HepG2 (cell line): Measurements from ENCODE around the gene EHD1. TPM values are rescaled to one million over a fixed set of nuclear protein-coding genes. Genes with fewer than 3 reads are reported as not detected.

Experiments
- BRCA1 ChIP-seq: sonication (generic); formaldehyde crosslinking; IDR thresholded peaks from 2 replicates; pipeline ENCODE4 v1.4.0; 2020; ENCODE audit warnings: missing genetic modification reagents
- CEBPG ChIP-seq: IDR thresholded peaks from 2 replicates; pipeline ENCODE4 v1.6.1; 2016
- HOXA7 ChIP-seq: sonication (generic); formaldehyde crosslinking; IDR thresholded peaks from 2 replicates; pipeline ENCODE4 v1.8.1; 2022; ENCODE audit warnings: mild to moderate bottlenecking, missing genetic modification reagents, moderate library complexity
- MBD4 ChIP-seq: IDR thresholded peaks from 2 replicates; pipeline ENCODE4 v1.6.1; 2012; ENCODE audit warnings: low read length, inconsistent platforms, borderline replicate concordance
- MED1 ChIP-seq: sonication (generic); formaldehyde crosslinking; IDR thresholded peaks from 2 replicates; pipeline ENCODE4 v1.4.0; 2020; ENCODE audit warnings: missing genetic modification reagents
- MEF2D ChIP-seq: sonication (generic); formaldehyde crosslinking; IDR thresholded peaks from 2 replicates; pipeline ENCODE4 v1.5.1; 2020; ENCODE audit warnings: mild to moderate bottlenecking, missing genetic modification reagents
- MTA1 ChIP-seq: sonication (generic); formaldehyde crosslinking; IDR thresholded peaks from 2 replicates; pipeline ENCODE4 v1.4.0; 2020; ENCODE audit warnings: missing genetic modification reagents, mild to moderate bottlenecking, borderline replicate concordance
- PCBP1 ChIP-seq: fragments of 200-400 bp; formaldehyde crosslinking; IDR thresholded peaks from 2 replicates; pipeline ENCODE4 v1.6.1; 2017; ENCODE audit warnings: mild to moderate bottlenecking, low read depth, low read length, borderline replicate concordance
- RBFOX2 ChIP-seq: fragments of 200-400 bp; formaldehyde crosslinking; IDR thresholded peaks from 2 replicates; pipeline ENCODE4 v1.6.1; 2017; ENCODE audit warnings: low read depth, mild to moderate bottlenecking, low read length
- SIN3A ChIP-seq: IDR thresholded peaks from 2 replicates; pipeline ENCODE4 v1.6.1; 2011; ENCODE audit warnings: low read depth, mild to moderate bottlenecking, control low read depth, low read length, borderline replicate concordance
- SIN3B ChIP-seq: fragments of 150-350 bp; IDR thresholded peaks from 2 replicates; pipeline ENCODE4 v1.6.1; 2014; ENCODE audit warnings: low read length
- ZBTB38 ChIP-seq: sonication (generic); formaldehyde crosslinking; IDR thresholded peaks from 2 replicates; pipeline ENCODE4 v1.5.1; 2020; ENCODE audit warnings: mild to moderate bottlenecking, missing genetic modification reagents
- ZEB1 ChIP-seq: IDR thresholded peaks from 2 replicates; pipeline ENCODE4 v1.6.1; 2012; ENCODE audit warnings: mild to moderate bottlenecking, low read depth, inconsistent platforms; ENCODE audit not compliant: insufficient replicate concordance
- ZFP36L1 ChIP-seq: sonication (generic); formaldehyde crosslinking; IDR thresholded peaks from 2 replicates; pipeline ENCODE4 v1.8.0; 2022; ENCODE audit warnings: mild to moderate bottlenecking, missing genetic modification reagents, moderate library complexity
- ZFX ChIP-seq: sonication (generic); formaldehyde crosslinking; IDR thresholded peaks from 2 replicates; pipeline ENCODE4 v1.4.0; 2020; ENCODE audit warnings: mild to moderate bottlenecking, low read depth, missing genetic modification reagents, moderate library complexity
- ZNF143 ChIP-seq: sonication (generic); formaldehyde crosslinking; IDR thresholded peaks from 2 replicates; pipeline ENCODE4 v1.4.0; 2020; ENCODE audit warnings: missing genetic modification reagents
- ZNF556 ChIP-seq: sonication (generic); formaldehyde crosslinking; IDR thresholded peaks from 2 replicates; pipeline ENCODE4 v1.4.0; 2020; ENCODE audit warnings: mild to moderate bottlenecking, missing genetic modification reagents, borderline replicate concordance
- ZNF788 ChIP-seq: sonication (generic); formaldehyde crosslinking; IDR thresholded peaks from 2 replicates; pipeline ENCODE4 v1.5.0; 2020; ENCODE audit warnings: mild to moderate bottlenecking, missing genetic modification reagents, borderline replicate concordance
- polyA plus RNA-seq, 8 experiments: library from polyadenylated mRNA; depleted of rRNA in 3 of 8; stranded (reverse) in 7 of 8; unstranded in 1 of 8; fragments of >200 nt; fragmentation: Illumina TruSeq in 4 of 8; extraction: Trizol in 4 of 8; gene quantifications; 2 replicates each; pipeline versions ENCODE4 v1.2.1 to v1.2.3, GENCODE V29; 2011 to 2016; ENCODE audit warnings: low read depth in 4 of 8, missing spikeins in 1 of 8, mixed read lengths in 1 of 8; ENCODE audit not compliant: insufficient read depth in 1 of 8
- total RNA-seq, 5 experiments: library from RNA; depleted of rRNA; stranded (reverse); fragments of >200 nt; fragmentation: Illumina TruSeq; extraction: Trizol; gene quantifications; 2 replicates each; pipeline ENCODE4 v1.2.3, GENCODE V29; 2016; ENCODE audit warnings: low read depth in 1 of 5
- TF ChIP-seq, protein P1 (sequence below): IDR thresholded peaks from 2 replicates; pipeline ENCODE4 v1.6.1; 2016; ENCODE audit warnings: missing compliant biosample characterization, missing genetic modification reagents, borderline replicate concordance
- TF ChIP-seq, protein P2 (sequence below): sonication (generic); formaldehyde crosslinking; IDR thresholded peaks from 2 replicates; pipeline ENCODE4 v1.4.0; 2020; ENCODE audit warnings: missing genetic modification reagents
- TF ChIP-seq, protein P3 (sequence below): sonication (generic); formaldehyde crosslinking; IDR thresholded peaks from 2 replicates; pipeline ENCODE4 v1.4.0; 2020; ENCODE audit warnings: missing genetic modification reagents, mild to moderate bottlenecking, borderline replicate concordance
- TF ChIP-seq, protein P4 (sequence below): IDR thresholded peaks from 2 replicates; pipeline ENCODE4 v1.6.1; 2012; ENCODE audit warnings: inconsistent platforms

Gene EHD1
- total and polyA plus RNA-seq, 2 of the 13 experiments (the other 11 are each of a cell fraction or from before 2014, with no cell fraction given): 23.6 to 26.6 TPM

DNA sequence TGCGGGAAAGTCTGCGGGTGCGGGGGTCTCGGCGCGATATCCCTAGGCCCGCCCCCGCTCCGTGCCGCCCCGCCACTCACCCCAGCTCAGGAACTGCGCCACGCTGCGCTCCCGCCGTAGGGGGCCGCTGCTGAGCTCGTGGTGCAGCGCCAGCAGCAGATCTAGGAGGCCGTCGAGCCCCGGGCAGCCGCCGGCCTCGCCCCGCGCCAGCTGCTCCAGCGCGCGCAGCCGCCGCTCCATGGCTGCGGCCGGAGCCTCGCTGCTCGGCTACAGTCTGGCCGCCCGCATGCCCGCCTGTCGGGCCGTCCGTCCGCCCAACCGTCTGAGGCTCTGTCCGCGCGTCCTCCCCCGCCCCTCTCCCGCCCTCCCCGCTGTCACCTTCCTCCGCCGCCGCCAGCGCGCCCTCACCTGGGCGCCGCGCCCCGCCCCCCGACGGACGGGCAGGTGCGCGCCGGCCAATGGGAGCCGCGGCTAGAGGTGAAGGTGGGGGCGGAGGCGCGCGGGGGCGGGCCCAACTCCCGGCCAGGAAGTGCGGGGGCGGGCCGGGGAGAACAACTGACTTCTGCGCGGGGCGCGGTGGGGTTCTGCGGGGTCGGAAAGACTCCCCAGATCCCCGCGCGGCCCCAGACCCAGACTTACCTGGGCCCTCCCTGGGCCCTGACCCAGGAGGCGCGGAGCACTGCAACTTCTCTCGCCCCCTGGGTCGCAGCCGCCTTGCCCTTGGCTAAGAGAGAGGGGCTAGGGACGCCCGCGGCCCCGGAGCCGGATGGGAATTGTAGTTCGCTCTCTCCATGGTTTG lies 33.9 kb downstream of the EHD1 start, which contains the start of gene CDC42BPG (continued):
- TF ChIP-seq SIN3A: peak; percentile 14; the same call in 1 of the 2 replicates
- TF ChIP-seq ZFX (CRISPR knock-in tag): peak; percentile 39
- TF ChIP-seq MBD4: no peak
- TF ChIP-seq, protein P1, sequence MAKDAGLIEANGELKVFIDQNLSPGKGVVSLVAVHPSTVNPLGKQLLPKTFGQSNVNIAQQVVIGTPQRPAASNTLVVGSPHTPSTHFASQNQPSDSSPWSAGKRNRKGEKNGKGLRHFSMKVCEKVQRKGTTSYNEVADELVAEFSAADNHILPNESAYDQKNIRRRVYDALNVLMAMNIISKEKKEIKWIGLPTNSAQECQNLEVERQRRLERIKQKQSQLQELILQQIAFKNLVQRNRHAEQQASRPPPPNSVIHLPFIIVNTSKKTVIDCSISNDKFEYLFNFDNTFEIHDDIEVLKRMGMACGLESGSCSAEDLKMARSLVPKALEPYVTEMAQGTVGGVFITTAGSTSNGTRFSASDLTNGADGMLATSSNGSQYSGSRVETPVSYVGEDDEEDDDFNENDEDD (CRISPR knock-in tag): peak; percentile 34; the same call in 1 of the 2 replicates
- no peak for TF ChIP-seq SIN3B
- peak; percentile 71; the same call in 1 of the 2 replicates for TF ChIP-seq PCBP1
- TF ChIP-seq HOXA7 (CRISPR knock-in tag): no peak
- TF ChIP-seq ZBTB38: peak; percentile 37; the same call in 1 of the 2 replicates
- TF ChIP-seq, protein P2, sequence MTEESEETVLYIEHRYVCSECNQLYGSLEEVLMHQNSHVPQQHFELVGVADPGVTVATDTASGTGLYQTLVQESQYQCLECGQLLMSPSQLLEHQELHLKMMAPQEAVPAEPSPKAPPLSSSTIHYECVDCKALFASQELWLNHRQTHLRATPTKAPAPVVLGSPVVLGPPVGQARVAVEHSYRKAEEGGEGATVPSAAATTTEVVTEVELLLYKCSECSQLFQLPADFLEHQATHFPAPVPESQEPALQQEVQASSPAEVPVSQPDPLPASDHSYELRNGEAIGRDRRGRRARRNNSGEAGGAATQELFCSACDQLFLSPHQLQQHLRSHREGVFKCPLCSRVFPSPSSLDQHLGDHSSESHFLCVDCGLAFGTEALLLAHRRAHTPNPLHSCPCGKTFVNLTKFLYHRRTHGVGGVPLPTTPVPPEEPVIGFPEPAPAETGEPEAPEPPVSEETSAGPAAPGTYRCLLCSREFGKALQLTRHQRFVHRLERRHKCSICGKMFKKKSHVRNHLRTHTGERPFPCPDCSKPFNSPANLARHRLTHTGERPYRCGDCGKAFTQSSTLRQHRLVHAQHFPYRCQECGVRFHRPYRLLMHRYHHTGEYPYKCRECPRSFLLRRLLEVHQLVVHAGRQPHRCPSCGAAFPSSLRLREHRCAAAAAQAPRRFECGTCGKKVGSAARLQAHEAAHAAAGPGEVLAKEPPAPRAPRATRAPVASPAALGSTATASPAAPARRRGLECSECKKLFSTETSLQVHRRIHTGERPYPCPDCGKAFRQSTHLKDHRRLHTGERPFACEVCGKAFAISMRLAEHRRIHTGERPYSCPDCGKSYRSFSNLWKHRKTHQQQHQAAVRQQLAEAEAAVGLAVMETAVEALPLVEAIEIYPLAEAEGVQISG: peak; percentile 61
- TF ChIP-seq, protein P3, sequence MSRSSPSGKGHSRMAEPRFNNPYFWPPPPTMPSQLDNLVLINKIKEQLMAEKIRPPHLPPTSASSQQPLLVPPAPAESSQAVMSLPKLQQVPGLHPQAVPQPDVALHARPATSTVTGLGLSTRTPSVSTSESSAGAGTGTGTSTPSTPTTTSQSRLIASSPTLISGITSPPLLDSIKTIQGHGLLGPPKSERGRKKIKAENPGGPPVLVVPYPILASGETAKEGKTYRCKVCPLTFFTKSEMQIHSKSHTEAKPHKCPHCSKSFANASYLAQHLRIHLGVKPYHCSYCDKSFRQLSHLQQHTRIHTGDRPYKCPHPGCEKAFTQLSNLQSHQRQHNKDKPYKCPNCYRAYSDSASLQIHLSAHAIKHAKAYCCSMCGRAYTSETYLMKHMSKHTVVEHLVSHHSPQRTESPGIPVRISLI: no peak
- TF ChIP-seq, protein P4, sequence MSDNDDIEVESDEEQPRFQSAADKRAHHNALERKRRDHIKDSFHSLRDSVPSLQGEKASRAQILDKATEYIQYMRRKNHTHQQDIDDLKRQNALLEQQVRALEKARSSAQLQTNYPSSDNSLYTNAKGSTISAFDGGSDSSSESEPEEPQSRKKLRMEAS: peak; percentile 63
- peak; percentile 89; the same call in 1 of the 2 replicates for TF ChIP-seq ZNF556 (CRISPR knock-in tag)
- TF ChIP-seq MED1 (CRISPR knock-in tag): peak; percentile 8; the same call in 1 of the 2 replicates
- TF ChIP-seq ZEB1: peak; percentile 94
- no peak for TF ChIP-seq MEF2D
- peak; percentile 58 for TF ChIP-seq MTA1 (CRISPR knock-in tag)
- no peak for TF ChIP-seq CEBPG (CRISPR knock-in tag)
- no peak for TF ChIP-seq BRCA1 (CRISPR knock-in tag)
- no peak for TF ChIP-seq ZFP36L1
- TF ChIP-seq ZNF788 (CRISPR knock-in tag): 0 out of 2 replicates have a peak, but pooled peaks have one; percentile 55
- TF ChIP-seq ZNF143 (CRISPR knock-in tag): peak; percentile 82
- peak; percentile 35; the same call in 1 of the 2 replicates for TF ChIP-seq RBFOX2
